ENCODE measurements around the gene SEMA6B.
"Not testable (repeated sequence)": the region's sequence is repeated elsewhere in the genome, so short reads cannot be mapped to it uniquely, and the experiment has no call there.

The SEMA6B gene, protein sequence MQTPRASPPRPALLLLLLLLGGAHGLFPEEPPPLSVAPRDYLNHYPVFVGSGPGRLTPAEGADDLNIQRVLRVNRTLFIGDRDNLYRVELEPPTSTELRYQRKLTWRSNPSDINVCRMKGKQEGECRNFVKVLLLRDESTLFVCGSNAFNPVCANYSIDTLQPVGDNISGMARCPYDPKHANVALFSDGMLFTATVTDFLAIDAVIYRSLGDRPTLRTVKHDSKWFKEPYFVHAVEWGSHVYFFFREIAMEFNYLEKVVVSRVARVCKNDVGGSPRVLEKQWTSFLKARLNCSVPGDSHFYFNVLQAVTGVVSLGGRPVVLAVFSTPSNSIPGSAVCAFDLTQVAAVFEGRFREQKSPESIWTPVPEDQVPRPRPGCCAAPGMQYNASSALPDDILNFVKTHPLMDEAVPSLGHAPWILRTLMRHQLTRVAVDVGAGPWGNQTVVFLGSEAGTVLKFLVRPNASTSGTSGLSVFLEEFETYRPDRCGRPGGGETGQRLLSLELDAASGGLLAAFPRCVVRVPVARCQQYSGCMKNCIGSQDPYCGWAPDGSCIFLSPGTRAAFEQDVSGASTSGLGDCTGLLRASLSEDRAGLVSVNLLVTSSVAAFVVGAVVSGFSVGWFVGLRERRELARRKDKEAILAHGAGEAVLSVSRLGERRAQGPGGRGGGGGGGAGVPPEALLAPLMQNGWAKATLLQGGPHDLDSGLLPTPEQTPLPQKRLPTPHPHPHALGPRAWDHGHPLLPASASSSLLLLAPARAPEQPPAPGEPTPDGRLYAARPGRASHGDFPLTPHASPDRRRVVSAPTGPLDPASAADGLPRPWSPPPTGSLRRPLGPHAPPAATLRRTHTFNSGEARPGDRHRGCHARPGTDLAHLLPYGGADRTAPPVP

DNA sequence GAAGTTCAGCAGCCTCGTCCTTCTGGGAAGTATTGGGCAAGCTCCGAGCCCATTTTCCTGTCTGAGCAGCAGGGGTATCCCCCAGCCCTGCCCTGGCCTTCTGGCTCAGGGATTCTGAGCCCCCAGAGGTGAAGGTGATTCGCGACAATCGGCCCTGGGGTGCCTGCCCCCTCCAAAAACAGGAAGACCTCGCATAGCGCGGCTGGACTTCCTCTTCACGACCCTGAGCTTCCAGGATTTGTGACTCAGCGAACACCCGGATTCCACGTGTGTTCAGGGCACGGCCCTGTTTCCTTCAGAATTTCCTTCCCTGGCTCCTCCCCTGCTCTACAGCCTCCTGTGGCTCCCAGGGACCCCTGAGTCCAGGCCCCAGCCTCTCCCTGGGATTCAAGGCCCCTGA is at the start of gene SEMA6B:
Gene SEMA6B (minus strand): TSS at position 116 of the 400 bp plus-strand sequence. CDS start 1,227 bp downstream, outside the sequence.
- peak; percentile 57 for DNase-seq (ENCODE audit: low read depth)

DNA sequence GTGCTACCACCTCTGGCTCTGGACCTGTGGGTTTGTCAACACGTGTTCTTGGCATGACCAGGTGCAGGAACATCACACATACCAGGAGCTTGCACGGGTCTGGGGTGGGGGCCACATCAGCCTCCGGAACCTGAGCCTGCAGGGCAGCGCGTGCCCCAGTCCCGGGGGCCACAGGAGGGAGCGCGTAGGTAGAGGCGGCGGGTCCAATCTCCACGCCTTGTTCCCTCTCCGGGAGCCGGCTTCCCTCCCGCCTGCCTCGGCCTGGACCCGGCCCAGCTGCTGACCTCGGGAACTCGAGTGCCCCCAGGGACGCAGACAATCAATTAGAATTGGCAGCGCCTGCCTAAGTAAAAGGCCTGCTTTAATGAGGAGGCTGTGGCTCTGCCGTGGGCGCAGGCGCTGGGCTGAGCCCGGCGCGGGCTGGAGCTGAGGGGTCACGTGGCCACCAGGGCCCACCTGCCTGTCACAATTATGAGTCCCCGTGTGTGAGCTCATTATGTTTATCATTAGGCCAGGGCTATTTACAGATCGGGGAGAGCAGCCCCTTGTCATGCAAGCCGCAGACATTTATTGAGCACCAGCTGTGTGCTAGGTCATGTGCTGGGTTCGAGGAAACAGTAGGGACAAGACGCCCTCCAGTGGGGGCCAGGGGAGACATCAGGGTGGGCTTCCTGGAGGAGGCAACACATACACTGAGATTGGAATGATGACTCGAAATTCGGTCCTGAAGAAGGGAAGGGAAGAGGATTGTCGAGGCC is 47.6 kb upstream of the SEMA6B start:
- DNase-seq (ENCODE audit: low read depth) = no peak

DNA sequence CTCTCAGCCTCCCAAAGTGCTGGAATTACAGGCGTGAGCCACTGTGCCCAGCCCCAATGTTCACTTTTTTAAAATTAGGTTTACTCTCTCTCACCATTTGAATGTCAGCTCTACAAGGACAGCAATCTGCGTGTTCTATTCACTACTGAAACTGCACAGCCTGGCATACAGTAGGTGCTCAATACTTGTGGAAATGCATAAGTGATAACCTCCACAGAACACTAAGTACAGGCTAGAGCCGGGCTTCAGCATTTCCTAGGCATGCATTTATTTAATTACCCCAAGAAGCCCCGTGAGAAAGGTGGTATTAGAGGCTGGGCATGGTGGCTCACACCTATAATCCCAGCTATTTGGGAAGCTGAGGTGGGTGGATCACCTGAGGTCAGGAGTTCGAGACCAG is 46.7 kb upstream of the SEMA6B start:
- DNase-seq (ENCODE audit: low read depth) = no peak

DNA sequence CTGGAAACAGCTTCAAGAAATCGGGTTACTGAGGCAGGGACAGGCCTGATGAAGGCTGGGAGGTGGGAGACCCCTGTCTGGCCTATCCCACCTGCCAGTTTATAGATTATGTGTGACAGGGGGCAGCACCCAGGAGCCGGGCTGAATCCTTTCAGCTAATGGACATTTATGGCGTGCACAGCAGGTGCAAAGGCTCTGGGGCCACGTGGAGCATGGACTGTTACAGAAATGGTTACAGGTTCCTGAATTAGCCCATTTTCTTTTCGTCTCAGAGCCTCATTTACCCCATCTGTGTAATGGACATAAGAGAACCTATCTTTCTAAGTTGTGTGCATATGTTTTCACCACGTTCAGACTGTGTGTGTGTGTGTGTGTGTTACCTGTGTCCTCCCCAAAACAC is 45.4 kb upstream of the SEMA6B start:
- DNase-seq (ENCODE audit: low read depth) = no peak

DNA sequence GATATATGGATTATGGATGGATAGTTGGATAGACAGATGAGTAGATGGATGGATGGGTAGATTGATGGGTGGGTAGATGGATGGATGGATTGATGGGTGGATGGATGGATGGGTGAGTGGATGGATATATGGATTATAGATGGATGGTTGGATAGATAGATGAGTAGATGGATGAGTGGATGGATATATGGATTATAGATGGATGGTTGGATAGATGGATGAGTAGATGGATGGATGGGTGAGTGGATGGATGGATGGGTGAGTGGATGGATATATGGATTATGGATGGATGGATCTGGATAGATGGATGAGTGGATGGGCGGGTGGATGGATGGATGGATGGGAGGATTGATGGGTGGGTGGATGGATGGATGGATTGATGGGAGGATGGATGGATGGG is 43.4 kb upstream of the SEMA6B start:
- no peak for DNase-seq (ENCODE audit: low read depth)

DNA sequence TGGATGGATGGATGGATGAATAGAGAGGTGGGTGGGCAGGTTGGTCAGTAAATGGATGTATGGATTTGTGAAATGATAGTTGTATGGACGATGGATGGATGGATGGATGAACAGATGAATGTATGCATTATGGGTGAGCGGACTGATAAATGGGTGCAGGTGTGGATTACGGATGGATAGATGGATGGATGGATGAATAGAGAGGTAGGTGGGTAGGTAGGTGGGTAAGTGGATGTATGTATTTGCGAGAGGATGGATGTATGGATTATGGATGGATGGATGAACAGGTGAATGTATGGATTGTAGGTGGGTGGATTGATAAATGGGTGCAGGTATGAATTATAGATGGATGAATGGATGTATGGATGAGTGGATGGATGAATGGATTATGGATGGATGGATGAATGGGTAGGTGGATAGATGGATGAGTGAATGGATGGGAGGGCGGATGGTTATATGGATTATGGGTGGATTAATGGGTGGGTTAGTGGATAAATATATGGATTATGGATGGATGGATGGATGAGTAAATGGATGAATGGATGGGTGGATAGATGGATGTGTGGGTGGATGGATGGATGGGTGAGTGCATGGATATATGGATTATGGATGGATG is 42.8 kb upstream of the SEMA6B start:
- no peak for DNase-seq (ENCODE audit: low read depth)

DNA sequence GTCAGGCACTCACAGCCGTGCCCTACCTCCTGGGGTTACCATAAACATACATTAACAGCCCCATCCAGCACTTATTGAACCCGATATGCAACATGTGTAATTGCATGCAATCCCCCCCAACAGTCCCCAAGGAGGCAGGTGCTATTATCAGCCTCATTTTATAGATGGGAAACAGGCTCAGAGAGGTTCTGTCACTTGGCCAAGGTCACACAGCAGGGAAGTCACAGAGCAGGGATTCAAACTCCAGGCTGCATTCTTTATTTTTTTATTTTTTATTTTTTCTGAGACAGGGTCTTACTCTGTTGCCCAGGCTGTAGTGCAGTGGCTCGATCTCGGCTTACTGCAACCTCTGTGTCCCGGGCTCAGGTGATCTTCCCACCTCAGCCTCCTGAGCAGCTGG is 41.4 kb upstream of the SEMA6B start:
- DNase-seq (ENCODE audit: low read depth) = no peak

DNA sequence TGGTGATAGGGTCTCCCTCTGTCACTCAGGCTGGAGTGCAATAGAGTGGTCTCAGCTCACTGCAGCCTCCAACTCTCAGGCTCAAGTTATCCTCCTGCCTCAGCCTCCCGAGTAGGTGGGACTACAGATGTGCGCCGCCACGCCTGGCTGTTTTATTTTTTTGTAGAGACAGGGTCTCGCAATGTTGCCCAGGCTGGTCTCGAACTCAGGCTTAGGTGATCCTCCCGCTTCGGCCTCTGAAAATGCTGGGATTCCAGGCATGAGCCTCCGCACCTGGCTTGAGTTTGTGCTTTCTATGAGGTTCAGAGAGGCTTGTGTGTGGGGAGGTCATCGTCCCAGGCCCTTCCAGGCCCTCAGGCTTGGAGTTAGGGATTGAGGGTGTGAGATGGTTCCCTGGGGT is 40.6 kb upstream of the SEMA6B start:
- DNase-seq (ENCODE audit: low read depth) = no peak

DNA sequence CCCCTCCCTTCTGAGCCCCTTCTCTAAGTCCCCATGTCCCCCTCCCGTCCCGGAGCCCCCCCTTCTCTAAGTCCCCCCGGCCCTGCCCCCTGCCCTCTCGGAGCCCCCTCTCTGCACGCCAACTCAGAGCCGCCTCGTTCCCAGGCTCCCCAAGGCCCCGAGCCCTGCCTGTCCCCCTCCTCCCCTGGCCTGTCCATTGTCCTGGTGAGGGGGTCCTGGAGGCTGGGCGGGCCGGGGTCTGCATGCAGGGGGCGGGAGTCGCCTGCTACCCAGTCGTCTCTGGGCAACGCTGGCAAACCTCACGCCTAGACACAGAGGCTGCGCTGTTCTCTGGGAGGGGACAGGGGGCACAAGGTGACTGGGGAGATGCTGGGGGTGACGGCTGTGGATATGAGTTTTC is 39.2 kb upstream of the SEMA6B start:
- DNase-seq (ENCODE audit: low read depth) = no peak

DNA sequence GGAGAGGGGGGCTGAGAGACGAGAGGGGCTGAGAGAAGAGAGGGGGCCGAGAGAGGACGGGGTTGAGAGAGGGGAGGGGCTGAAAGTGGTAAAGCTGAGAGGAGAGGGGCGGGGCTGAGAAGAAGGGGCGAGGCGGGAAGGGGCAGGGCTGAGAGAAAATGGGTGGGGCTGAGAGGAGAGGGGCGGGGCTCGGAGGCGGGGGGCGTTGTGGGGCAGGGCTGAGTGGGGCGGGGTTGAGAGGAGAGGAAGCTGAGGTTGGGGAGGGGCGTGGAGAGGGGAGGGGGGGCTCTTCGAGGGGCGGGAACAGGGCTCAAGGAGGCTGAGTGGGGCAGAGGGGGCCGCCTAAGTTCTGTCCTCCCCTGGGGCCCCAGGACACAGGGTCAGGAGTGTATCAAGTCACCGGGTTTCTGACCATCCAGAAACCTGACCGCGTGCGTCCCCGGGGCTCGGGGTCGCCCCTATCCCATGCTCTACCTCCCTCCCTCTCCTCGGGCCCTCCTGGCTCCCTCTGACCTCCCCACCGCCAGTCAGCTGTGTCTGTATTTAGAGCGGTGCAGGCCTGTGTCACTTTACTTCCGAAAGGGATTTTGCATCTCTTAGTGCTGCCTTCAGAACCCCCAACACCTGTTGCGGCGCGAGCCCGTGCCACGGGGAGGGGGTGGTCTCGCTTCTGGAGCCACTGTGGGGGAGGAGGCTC is 38.6 kb upstream of the SEMA6B start:
- DNase-seq (ENCODE audit: low read depth) = peak; percentile 64

DNA sequence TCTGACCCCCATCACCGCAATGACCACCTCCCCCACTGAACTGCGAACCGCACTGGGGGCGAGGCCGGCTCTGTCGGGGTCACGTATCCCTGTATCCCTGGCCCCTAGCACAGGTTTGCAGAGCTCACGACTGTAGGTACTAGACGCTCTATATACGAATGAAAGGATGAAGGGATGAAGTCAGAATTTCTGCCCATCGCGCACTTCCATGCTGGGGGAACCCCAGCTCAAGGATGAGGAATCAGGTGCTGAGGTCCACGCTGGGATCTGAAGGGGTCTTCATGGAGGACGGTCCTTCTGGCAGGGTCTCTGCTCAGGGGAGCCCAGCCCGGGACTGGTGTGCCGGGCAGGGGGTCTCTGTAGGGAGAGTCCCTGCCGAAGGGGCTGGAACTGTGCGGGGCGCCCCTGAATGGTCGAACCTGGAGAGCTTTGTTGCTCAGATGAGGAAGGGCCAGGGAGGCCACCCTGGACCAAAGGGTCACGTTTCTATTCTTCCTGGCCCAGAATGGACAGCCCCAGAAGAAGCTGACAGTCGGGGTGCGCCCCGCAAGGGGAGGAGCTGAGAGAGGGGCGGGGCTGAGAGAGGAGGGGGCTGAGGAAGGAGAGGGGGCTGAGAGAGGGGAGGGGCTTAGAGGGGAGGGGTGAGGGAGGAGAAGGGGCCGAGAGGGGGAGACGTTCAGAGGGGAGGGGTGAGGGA is 37.9 kb upstream of the SEMA6B start:
- DNase-seq (ENCODE audit: low read depth) = no peak

DNA sequence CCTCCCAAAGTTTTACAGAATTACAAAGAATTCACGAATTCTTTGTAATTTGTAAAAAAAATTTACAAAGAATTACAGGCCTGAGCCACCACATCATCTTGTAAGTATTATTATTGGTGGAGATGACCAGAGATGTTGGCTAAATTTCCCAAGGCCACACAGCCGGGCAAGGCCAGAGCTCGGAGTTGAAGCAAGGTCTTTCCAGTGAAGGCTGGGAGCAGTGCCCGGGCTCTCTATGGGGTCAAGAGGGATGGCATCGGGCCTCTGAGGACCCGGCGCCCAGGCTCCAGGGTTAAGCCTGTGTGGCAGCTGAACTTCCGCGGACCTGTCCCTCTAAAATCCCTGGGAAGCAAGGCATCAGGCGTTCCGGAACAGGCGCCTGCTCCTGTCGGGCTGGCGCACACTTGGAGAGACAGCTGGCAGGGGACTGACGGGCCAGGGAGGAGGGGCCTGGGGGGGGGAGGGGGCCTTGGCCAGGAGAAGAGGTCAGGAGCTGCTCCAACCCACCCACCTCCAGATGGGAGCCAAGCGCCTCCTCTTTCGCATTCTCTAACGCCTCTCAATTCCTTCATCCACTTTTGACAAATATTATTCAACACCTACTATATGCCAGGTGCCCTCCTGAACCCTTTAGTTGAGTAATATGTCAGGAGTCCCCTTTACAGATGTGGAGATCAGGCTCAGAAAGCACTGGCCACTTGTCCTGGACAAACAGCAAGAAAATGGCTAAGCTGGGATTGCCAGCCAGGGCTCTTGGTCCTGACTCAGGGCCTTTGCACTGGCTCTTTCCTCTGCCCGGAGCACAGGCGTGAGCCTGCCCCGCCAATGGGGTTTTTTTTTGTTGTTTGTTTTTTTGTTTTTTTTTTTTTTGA is 36.8 kb upstream of the SEMA6B start:
- no peak for DNase-seq (ENCODE audit: low read depth)

DNA sequence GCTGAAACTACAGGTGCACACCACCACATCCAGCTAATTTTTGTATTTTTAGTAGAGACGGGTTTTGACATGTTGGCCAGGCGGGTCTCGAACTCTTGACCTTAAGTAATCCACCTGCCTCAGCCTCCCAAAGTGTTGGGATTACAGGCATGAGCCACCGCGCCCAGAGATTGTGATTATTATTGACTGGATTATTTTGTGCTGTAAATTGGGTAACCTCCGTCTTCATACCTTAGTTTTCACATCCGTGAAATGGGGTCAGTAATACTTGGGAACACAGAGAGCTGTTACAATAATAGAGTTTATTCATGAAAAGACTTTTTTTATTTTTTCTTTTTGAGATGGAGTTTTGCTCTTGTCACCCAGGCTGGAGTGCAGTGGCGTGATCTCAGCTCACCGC is 35.7 kb upstream of the SEMA6B start:
- DNase-seq (ENCODE audit: low read depth) = not testable (repeated sequence)

DNA sequence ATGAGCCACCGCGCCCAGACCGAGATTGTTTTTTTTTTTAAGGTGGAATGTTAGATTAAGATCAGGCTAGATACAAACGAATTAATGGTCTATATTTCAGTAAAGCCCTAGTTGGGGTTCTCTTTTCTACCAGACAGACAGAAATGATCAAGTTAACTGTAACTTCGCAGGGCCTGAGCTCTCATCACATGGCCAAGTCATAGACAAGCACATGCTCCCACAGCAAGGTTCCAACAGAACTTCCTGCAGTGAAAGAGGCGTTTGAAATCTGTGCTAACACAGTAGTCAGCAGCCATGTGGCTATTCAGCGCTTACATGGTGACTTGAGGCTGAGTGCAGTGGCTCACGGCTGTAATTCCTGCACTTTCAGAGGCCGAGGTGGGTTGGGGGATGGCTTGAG is 34.7 kb upstream of the SEMA6B start:
- DNase-seq (ENCODE audit: low read depth) = no peak

DNA sequence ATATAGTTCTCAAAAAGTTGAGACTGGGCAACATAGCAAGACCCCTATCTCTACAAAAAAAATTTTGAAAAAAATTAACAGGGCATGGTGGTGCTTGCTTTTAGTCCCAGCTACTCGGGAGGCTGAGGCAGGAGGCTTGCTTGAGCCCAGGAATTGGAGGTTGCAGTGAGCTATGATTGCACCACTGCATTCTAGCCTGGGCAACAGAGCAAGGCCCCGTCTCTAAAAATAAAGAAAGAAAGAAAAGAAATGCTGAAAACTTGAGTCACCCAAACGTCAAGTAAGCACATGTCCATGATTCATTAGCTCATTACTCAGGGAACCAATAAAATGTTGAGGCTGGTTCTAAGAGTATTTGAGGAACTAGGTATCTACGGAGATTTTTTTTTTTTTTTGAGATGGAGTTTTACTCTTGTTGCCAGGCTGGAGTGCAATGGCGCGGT is 33.9 kb upstream of the SEMA6B start:
- peak; percentile 87 for DNase-seq (ENCODE audit: low read depth)

DNA sequence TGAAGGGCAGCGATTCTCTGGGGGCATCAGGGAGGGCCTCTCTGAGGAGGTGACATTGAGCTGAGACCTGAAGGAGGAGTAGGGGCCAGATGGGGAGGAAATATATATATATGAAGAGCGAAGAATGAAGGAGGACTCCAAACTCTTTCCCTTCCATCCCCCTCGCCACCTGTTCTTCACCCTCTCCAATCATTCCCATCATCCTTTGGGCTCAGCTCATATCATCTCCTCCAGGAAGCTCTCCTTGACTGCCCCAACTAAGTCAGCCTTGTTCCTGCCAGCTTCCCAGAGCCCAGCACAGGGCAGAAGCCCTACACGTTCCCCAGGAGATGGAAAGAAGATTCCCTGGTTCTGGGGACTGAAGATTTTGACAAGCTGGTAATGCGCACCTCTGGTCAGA is 33.0 kb upstream of the SEMA6B start:
- DNase-seq (ENCODE audit: low read depth) = no peak

DNA sequence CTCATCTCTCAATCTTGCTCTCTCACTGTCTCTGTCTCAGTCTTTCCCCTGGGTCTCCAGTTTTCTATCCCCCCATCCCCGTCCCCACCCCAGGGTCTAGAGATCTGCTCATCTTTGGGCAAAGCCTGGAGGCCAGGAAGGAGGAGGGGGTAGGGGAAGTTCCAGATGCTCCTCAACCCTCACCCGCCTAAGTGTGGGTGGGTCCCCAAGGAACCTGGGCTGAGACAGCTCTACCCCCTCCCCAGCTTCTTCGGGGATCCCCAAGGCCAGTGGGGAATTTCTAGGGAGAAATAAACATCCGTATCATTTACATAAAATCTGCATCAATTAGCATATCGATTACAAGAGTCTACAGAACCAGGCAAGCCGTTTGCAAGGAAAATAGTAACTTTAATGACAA is 31.8 kb upstream of the SEMA6B start:
- no peak for DNase-seq (ENCODE audit: low read depth)

DNA sequence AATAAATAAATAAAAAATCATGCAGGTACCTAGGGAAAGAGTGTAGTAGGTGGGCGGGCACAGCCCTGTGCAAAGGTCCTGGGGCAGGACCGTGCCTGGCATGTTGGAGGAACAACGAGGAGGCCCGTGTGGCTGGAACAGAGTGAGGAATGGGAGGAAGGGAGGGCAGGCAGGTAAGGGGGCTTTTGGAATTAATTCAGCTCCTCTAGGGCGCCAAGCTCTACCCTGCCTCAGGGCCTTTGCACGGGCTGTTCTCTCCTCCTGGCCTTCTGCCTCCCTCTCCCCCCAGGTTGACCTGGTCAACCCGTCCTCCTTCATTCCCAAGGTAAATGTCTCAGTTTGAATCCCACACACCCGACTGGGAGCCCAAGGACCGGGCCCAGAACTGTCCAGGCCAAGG is 31.1 kb upstream of the SEMA6B start:
- DNase-seq (ENCODE audit: low read depth) = no peak

DNA sequence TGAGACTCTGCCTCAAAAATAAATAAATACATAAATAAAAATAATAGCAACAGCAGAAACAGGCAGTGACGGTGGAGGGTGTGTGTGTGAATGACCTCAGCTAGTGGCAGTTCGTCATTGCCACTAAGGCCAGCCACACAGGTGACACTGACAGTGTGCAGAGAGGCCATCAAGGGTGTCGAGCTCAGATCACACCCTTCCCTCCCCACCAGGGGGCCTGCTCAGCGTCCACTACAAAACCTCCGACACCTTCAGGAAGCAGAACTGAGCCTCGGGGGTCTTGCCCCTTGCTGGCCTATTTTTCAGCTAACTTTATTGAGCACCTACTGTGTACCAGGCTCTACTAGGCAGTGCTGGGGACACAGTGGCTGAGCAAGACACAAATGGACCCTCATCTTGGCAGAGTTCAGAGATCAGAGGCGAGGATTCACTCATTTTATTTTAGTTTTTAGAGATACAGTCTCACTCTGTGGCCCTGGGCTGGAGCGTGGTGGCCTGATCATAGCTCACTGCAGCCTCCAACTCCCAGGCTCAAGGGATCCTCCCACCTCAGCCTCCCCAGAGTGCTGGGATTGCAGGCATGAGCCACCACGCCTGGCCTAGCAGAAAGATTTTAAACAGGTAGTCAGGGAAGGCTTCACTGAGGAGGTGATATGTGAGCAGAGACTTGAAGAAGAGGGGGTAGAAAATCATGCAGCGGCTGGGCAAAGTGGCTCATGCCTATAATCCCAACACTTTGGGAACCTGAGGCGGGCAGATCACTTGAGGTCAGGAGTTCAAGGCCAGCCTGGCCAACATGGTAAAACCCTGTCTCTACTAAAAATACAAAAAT is 30.3 kb upstream of the SEMA6B start:
- peak; percentile 42 for DNase-seq (ENCODE audit: low read depth)
